Stimulated activated CD4-positive, alpha-beta T cell treated with anti-CD3 and anti-CD28 coated beads, Interleukin-1b, Interleukin-23, amount 100 ng/mL, for 24 hours (primary cell): ENCODE results near the gene FECH.
"Not testable (repeated sequence)": the region's sequence is repeated elsewhere in the genome, so short reads cannot be mapped to it uniquely, and the experiment has no call there.

ENCODE experiments used
- DNase-seq, 4 experiments: peaks; one replicate each; pipeline ENCODE4 v3.0.0-alpha.2; 2020; ENCODE audit warnings: low read depth in 4 of 4, low spot score in 1 of 4

The FECH gene, protein sequence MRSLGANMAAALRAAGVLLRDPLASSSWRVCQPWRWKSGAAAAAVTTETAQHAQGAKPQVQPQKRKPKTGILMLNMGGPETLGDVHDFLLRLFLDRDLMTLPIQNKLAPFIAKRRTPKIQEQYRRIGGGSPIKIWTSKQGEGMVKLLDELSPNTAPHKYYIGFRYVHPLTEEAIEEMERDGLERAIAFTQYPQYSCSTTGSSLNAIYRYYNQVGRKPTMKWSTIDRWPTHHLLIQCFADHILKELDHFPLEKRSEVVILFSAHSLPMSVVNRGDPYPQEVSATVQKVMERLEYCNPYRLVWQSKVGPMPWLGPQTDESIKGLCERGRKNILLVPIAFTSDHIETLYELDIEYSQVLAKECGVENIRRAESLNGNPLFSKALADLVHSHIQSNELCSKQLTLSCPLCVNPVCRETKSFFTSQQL

DNA sequence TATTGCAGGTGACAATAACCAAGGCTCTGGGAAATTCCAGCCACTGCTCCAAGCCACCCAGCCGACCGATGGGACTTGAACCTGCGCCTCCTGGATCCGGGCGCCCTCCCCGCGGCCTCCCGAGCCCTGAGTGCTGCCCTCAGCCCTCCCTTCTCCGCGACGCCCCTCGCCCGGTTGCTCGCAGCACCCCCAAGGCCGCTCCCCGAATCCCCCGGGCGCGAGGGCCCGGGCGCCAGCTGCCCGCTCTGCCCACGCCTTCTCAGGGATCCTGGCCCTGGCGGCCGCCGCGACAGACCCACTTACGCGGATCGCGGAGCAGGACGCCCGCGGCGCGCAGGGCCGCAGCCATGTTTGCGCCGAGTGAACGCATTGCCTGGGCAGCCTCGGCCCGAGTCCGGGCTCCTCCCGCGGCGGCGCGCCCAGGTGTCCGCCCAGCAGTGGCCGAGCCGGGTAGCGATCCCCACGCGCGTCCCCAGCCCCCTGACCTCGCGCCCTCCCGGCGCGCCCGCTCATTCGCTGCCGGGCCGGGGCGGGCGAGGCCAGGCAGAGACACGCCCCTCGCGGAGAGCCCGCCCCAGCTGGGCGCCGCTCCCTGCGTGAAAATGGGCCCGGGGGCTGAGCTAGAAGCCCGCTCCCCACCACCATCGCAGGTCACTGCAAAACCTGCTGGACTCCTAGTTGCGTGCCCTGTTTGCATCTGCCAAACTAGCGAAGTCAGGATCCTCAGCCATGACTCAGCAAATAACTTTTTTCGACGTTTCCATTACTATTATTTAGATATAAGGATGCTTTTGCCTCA is at the start of gene FECH:
Gene FECH (minus strand): TSS at position 452 of the 799 bp plus-strand sequence. CDS start 82 bp downstream, at position 370.
- peak; percentile 24 to 55 (median 30) for DNase-seq

DNA sequence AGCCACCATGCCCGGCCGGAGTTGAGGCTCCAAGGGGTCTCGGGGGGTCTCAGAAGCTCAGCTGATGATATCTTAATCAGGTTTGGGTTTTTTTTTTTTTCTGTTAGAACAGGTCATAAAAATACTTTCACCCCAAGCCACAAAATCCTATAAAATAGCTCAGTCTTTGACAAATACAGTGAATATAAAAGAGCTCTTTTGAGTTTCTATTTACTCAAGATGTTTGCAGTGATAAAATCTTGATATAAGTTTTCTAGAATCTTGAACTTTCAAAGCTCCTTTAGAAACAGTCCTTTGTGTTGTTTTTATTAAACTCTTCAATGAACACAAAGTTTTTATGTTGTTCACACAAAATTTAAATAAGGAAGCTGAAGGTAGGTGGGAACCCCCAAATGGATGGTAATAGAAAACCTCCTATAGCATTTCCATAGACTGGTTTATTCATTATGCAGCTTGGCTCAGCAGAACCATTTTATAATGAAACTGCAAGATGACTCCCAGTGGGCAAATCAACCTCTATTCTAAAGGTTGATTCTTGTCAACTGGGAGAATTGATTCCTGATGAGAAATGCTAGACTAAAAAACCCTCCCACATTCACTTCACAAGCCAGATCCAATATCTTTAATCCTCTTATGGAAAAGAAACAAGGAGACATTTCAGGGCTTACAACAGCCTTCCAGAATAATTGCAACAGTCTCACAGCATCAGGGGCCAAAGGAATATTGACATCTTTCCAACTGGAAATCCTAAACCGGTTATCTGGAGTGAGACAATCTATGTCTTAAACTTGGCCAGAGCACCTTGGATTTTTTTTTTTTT is 48.7 kb upstream of the FECH start:
- no peak for DNase-seq

DNA sequence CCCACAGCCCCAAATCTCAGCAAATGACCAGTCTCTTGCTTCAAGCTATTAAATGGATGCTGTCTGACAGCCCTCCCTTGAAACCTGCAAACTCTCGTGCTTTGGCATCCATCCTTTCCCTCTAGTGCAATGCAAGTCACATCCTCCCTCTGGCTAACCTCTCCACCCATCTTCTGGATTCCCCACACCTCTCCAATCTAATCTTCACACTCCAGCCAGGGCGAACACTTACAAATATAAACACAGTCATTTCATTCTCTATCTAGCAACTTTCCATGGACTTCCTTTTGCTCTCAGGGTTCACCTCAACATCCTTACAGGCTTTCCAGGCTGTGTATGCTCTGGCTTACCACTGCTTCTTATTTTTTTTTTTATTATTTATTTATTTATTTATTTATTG is 45.2 kb upstream of the FECH start:
- DNase-seq: no peak

DNA sequence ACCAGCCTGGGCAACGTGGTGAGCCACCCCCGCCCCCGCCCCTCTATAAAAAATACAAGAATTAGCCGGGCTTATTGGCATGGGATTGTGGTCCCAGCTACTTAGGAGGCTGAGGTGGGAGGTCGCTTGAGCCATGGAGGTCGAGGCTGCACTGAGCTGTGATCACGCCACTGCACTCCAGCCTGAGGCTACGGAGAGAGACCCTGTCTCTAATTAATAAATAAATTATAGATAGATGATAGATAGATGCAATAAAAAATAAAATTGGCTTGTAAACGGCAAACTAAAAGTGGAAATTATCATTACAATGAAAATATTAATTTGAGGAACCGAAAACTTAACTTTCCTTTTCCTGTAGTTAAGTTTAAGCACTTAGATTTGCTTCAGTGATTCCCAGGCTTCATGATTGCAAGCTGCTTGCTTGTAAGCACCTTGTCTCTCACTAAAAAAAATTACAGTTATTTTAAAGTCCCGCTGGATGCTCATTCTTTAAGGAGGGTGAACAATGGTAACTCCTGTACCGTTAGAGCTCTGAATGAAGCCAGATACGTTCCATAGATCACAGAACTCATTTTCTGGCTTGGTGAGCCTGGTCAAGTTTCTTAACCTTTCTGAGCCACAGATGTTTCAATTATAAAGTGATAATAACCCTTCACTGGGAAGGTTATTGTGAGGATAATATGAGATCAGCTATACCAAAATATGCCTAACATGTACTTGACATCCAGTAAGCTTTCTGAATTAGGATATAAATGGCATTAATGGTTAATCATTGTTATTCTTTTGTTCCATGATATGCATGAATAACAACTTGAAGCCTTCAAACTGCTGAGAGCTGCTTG is 44.5 kb upstream of the FECH start:
- DNase-seq: no peak

DNA sequence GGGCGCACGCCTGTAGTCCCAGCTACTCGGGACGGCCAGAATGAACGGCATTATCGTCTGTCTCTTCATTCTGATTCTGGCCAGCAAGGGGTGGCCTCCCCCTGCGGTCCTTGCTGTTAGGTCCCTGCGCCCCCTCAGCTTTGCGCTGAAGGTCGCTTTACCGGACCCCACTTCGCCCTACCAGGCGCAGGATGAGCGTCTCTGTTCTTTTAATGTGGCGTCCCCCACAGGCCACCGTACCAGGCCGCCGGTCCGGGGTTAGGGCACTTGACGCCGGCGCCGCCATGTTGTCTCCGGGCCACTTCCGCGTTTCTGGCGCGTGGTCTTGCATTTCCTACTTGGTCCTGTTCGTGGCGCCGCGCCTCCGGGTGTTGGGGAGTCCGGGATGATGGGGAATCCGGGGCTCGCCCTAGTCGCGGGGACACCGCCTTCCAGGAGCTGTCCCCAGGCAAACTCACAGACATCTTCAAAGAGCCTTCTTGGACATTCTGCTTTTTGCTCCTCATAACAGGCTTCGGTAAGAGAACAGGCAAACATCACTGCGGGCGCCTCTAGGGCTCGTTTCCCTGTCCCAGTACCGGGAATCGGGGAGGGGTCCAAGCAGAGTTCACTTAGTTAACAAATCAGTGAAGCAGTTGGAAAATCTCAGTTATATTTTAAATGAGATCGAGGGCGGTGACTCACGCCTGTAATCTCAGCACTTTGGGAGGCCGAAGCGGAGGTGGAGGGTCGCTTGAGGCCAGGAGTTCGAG is 43.7 kb upstream of the FECH start:
- DNase-seq: peak; percentile 84 to 92 (median 88)

DNA sequence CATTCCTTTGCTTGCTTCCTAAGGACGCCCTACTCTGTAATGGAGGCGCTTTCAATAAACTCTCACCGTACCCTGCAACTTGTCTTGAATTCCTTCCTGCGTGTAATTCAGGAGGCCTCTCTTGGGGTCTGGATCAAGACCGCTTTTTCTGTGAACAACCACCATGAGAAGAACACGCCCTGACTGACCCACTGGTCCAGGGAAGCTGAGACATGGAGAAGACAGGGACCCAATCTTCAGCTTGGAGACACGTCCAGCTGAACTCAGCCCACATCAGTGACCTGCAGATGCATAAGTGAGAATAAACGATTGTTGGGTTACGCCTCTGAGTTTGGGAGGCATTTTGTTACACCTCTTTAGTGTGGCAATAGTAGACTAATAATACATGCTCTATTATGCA is 42.9 kb upstream of the FECH start:
- DNase-seq: no peak

DNA sequence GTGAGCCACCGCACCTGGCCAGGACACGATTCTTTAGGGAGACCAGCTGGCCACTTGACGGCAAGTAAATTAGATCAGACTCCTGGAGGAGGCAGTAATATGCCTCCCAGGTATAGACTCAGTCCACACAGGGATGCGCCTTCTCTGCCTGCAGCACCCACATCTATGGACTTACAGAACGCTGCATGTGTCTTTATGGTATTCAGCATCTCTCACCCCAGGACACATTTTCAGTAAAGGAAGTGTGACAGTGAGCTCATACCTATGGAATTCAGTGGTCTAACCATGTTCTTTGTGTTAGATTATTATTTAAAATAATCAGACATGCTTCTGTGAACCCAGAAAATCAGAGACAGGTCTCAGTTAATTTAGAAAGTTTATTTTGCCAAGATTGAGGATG is 41.0 kb upstream of the FECH start:
- DNase-seq: no peak

DNA sequence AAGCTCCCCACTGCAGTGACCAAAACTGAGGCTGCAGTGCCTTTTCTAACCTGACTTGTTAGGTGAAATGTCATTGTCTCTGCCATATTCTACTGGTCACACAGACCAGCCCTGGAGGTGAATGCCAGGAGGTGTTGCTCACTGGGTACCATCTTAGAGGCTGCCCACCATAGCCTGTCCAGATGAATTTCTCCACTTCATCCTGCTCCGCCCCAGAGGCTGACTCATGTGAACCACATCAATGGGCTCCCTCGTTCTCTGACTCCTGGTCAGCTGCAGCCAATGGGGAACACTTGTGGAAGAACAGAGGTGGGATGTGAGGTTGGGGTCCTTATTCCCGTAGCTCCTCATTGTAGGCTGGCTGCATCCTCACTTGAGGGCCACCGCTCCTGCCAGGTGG is 38.5 kb upstream of the FECH start:
- no peak for DNase-seq

DNA sequence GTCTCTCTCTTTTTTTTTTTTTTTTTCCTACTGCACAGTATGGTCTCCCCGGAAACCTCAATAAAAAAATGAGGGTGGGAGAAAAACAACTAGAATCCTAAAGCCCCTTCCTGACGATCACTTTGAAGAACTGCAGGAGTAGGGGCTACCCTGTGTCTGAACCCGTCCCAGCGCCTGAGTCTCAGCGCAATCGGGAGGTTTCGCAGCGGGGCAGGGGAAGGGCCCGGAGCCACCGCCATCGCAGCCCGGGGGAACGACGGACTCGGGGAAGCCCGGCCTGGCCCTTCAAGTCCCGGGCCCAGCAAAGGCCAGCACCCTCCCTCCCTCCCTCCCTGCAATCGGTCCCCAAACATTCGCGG is 34.7 kb upstream of the FECH start:
- peak in 1 of 4 experiments; percentile 4 for DNase-seq

DNA sequence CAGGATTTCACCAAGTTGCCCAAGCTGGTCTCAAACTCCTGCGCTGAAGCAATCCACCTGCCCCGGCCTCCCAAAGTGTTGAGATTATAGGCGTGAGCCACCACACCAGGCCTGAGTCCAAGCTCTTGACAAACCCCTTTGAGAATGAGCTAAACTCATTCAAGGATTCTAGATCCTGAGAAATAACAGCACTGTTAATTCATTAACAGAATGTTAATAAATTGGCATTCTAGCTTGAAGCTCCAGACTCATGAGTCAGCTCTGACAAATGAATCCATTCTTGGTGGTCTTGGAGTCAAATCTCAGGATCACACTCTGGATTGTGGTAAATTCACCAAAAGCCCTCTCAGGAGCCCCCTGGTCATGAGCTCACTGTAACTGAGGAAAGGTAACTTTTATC is 33.4 kb upstream of the FECH start:
- no peak for DNase-seq

DNA sequence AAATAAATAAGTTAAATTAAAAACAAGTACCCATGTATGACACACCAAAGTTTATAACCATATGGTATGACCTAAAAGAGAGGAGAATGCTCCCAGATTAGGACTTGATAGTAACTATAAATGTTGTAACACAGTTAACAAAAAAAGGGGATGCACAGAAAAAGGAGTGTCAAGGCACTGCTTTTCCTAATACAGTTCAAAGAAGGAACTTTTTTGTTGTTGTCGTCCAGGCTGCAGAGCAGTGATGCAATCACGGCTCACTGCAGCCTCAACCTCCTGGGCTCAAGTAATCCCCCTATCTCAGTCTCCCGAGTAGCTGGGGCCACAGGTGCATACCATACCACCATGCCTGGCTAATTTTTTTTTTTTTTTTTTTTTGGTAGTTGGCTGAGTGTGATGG is 32.4 kb upstream of the FECH start:
- no peak for DNase-seq

DNA sequence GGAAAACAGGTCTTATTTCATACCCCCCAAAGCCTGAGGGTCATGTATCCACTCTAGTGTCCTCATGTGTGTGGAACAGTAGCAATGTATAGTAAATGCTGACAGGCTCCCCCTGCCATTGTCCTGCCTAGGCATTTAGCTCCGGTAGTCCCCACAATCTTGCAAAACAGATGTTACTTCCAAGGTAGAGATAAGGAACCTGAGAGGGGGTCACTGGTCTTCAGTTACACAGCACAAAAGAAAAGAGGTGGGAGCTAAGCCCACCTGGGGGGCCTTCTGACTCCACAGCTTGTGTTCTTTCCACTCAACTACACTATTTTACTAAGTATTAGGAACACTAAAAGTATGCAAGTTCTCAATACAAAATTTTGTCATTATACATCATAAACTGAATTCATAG is 17.4 kb upstream of the FECH start:
- no peak for DNase-seq

DNA sequence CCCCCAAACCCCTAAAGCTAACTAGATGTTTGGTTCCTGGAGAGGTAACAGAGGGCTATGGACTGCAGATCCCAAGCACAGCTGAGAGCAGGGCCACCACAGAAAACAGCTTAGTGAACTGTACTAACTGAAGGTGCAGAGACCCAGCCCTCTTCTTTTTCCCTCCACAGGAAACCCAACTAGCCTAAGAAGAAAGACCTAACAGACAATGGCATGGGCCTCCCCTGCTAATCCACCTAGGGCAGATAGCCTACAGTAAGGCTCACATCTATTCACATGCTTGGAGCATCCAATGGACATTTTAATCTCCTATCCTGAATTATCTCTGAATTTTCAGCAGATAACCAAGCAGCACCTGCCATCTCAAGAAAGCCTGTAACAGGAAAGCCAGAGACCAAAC is 8.8 kb upstream of the FECH start:
- no peak for DNase-seq

DNA sequence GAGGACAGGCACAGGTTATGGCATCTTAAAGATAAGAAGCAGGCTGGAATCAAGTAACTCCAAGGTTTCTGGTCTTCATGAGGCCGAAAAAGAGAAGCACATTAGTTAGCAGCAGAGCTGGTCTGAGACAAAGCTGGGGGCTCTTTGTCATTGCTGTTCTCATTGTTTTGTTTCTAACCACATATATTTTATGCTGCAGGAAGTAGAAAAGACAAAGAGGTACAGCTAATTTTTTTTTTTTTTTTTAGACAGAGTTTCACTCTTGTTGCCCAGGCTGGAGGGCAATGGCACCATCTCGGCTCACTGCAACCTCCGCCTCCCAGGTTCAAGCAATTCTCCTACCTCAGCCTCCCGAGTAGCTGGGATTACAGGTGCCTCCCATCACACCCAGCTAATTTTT is 6.2 kb upstream of the FECH start:
- DNase-seq: not testable (repeated sequence)

DNA sequence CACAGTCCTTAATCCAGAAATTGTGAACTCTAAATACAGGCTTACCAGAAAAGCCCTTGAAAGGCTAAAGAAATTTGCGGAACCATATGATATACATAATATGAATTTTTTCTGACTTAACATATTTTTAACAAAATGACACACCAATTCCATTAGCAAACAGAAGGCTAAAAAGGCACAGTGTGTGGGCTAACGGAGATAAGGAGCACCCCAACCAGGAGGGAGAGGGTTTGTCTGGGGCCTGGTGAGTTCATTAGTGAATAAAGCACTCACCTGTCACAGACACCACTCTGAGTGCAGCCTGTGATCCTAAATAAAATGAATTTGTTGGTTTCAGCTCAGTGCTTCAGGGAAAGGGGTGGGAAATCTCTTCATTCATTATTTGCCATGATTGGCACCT is 2.7 kb upstream of the FECH start:
- DNase-seq: no peak

DNA sequence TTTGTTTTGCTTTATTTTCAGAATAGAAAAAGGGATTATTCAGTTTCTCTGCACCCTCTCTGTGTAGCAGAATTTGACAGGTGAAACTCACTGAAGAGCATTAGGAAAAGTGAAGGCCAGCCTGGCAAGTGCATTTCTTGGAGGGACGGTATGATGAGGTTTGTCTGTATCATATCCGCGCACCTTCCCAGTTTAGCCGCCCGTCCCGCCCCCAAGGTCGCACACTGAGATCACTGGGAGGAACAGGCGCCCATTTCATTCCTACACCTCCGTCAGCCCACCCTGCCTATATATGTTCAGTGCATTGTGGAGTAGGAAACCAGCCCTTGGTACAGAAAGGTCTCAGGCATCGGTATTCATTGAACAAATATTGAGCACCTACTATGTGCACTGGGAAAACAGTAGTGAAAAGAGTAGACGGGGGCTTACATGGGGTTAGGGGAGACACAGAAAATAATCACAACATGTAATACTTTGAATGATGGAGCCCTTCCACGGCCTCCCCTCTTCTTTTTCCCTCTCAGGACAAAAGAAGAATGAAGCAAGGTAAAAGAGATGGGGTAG is 678 bp upstream of the FECH start:
- no peak for DNase-seq

DNA sequence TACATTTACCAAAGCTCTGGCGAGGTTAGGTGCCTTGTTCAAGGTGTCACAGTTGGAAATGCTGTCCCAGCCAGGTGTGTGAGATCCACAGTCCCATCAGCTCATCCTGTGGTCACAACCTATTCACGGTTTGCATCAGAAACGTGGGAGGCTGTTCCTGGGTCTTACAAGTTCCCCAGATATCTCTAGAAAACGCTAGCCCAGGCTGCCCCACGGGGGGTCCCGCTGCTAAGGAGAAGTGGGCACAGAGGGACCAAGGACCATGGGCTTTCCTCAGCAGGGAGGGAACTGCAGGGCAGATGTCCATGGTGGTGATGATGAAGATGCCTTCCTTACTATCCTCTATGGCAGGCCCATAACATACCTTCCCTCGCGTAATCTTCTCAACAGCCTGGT is 649 bp downstream of the FECH start:
- DNase-seq: no peak

DNA sequence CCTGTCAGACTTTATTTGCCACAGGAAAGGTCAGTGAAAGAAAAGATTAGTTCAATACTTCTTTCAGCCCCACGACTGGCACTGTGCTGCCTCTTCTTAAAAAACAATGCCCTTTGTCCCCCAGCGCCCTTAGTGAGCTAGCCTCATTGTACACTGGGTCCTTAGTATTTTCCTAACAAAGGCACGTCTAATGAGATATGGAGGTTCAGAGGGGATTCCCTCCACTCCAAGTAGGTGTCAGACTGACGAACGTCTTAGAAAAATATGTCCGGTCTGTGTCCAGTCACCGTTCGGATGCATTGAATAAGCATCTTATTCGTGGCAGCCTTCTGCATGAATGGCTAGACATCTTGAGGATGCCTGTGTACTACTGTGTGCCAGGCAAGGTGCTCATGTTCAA is 1.1 kb downstream of the FECH start:
- DNase-seq: no peak

DNA sequence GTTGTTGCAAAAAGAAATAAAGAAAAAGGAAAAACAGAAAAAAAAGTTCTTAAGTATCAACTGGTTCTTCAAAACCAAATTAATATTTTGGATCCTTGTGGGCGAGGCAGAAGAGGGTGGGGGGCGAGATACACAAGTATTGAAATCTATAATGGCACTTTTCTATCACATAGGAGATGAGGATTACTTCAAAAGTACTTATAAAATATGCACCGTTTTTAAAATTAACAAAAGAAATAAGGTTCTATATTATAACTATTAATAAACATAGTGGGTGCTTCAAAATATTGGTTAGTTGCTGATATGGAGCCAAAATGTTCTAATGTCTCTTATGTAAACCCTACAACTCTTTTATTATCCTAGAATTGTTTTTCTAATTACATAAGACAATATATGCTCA is 2.1 kb downstream of the FECH start:
- no peak for DNase-seq
